NCI-H146 (cell line): ENCODE data around the gene TRMT2B.
"Not testable (repeated sequence)": the region's sequence is repeated elsewhere in the genome, so short reads cannot be mapped to it uniquely, and the experiment has no call there.

Experiments used
- DNase-seq: peaks from one replicate; lab custom pipeline; 2025; lab: John Stamatoyannopoulos, UW

The TRMT2B gene

DNA sequence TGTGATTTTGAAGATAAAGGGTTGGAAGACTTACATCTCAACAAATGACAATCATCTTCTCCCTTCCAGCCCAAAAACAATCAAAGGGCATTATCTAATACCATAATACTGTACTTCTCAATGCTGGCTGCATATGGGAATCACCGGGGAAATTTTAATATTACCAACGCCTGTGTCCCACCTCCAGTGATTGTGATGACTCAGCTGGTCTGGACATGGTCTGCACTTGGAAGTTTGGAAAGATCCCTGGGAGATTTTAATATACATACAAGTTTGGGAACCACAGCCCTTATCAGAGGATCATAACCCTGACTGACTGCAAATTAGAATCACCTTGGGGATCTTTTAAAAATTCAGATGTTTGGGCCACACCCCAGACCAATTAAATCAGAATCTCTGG is 52.5 kb downstream of the TRMT2B start:
- no peak for DNase-seq

DNA sequence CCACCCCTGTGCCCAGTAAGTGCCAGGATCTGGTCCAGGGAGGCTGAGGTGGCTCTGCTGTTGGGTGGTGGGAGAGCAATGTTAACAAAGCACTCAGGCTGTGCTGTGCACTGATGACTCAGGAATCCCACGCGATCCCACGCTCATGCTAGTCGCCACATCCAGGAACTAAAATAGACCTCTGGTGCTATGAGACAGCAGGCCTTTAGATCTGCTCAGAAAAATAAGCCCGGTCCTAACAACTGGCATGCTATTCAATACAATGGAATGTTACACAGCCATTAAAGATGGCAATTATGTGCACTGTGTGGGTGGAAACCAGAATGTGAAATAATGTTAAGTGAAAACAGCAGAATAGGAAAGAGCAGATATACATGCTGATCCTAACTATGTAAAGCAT is 56.4 kb downstream of the TRMT2B start:
- DNase-seq: no peak

DNA sequence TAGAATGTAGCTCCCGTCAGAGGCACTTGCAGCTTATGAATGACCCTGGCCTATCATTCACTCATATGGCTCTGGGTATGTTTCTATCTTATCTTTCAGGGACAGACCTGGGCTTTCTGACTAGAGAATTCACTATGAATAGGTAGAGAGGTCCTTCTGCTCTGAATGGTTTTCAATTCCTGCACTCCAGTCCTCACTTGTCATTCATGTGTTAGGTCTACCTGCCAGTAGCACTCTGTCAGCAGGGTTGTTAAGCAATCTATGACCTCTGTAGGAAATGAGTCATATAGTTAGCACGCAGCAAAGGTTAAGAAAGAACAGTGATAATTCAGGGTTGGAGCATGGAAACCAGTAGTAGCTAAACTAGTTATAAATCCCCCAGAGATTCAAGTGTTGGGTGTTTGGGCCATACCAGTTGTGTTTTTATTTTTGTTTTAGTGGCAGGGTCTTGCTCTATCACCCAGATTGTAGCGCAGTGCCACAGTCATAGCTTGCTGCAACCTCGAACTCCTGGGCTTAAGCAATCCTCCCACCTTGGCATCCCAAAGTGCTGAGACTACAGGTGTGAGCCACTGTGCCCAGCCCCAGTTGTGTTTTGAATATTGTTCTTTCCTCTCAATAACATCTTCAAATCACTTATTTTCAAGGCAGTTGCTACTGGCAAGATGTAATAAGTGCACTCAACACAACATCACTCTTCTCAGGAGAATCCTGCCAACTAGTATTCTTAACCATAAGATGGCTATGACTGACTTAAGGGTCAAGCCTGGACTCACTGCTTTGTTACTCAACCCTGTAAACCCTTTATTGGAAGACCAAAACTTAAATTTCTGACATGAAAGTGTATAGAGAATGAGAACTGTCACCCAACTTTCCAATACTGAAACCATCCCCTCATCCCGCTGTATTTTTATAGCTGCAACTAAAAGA is 57.3 kb downstream of the TRMT2B start:
- DNase-seq: no peak

DNA sequence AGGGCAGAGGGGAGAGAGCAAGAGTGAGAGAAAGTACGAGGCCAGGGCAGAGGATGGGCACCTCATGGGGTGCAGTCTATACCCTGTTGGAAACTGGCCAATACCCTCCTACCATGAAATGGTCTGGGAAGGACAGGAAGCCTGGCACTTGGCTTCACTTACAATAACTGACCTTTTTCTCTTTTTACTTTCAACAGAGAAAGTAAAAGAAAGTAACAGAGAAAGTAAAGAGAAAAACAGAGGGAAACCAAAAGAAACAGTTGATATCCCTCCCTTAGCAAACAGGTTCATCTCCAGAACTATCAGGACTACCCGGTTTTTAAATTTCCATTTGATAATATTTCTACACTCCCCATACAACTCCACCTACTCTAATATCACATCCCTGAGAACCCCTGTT is 61.8 kb downstream of the TRMT2B start:
- no peak for DNase-seq

DNA sequence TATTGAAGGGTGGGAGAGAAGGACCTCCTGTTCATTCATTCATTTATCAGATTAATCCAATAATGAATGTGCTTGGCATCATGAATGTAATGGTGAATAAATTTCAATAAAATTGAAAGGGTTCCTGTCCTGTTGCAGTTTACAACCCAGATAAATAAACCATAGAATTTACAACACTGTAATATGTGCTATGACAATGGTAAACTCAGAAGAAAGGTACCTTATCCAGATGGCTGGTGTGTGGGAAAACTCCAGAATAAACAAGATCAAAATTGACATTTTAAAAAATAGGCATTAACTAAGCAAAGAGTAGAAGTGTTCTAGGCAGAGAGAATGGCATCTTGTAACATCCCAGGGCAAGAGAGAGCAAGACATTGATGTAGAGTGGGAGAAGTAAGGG is 67.1 kb downstream of the TRMT2B start:
- DNase-seq: no peak

DNA sequence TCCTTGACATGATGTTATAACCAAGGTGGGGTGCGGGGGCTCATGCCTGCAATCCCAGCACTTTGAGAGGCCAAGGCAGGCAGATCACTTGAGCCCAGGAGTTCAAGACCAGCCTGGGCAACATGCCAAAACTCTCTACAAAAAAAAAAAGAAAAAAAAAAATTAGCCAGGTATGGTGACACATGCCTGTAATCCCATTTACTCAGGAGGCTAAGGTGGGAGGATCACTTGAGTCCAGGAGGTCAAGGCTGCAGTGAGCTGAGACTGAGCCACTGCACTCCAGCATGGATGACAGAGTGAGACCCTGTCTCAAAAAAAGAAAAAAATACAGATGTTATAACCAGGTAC is 70.4 kb downstream of the TRMT2B start:
- not testable (repeated sequence) for DNase-seq

DNA sequence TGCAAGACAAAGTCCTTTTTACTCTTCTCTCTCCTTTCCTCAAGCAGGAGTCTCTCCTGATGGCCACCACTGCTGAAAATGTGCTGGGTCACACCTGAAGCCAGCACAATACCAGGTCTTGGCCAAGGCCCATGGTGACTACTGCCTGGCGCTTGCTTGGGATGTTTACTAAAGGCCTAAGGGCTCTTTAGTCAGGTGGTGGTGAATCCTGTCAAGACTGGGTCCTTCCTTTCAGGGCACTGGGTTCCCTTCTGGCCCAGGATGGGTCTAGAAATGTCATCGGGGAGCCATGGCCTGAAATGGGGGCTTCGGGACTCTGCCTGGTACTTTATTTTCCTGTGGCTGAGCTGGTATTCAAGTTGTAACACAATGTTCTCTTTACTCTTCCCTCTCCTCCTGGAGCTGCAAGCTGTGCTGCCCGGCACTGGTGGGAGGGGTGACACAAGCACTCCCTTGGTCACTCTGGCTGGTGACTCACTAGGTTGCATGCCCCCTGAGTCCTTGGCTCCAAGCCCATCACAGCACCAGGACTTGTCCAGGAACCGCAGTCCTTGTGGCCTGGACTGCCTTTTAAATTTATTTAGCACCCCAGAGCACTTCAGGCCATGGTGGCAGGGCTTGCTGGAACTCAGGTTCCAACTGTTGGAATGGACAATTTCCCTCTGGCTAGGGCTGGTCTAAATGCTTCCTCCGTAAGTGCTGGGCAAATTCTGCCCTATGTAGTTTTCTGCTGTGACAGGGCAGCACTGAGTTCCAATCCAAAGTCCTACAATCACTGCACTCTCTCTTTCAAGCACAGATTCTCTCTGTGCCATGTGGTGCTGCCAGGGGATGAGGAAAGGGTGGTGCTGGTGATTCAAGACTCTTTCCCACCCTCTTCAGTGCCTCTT is 71.1 kb downstream of the TRMT2B start:
- DNase-seq: no peak

DNA sequence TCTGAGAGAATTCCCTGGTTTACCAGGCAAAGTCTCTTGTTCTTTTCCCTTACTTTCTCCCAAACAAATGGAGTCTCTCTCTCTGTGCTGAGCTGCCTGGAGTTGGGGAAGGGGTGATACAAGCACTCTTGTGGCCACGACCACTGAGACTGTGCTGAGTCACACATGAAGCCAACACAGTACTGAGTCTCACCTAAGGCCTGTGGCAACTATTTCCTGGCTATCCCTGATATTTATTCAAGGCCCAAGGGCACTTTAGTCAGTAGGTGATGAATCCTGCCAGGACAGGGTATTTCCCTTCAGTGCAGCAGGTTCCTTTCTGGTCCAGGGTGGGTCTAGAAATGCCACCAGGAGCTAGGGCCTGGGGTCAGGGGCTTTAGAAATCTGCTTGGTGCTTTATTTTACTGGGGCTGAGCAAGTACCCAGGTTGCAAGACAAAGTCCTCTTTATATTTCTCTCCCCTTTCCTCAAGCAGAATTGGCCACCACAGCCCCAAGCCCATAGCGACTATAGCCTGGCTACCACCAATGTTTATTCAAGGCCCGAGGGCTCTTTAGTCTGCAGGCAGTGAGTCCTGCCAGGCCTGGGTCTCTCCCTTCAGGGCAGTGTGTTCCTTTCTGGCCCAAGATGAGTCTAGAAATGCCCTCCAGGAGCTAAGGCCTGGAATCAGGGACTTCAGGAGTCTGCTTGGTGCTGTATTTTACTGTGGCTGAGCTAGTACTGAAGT is 71.9 kb downstream of the TRMT2B start:
- no peak for DNase-seq

DNA sequence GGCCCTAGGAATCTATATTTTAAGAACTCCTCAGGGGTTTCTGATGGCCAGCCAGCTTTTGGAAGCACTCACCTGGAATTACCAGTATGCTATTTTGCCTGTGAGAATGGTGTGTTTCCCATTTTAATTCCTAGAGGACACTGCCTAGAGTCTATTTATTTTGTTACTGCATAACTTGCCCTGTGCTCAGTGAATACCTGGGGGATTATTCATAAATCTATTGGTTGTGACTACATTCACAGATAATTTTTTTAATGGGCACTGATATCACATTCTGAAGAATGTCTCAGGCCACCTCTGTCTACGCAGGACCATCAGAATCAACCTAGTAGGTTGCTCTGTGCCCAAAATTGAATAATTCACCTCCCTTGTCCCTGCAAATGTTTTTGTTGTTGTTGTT is 75.7 kb downstream of the TRMT2B start:
- no peak for DNase-seq

DNA sequence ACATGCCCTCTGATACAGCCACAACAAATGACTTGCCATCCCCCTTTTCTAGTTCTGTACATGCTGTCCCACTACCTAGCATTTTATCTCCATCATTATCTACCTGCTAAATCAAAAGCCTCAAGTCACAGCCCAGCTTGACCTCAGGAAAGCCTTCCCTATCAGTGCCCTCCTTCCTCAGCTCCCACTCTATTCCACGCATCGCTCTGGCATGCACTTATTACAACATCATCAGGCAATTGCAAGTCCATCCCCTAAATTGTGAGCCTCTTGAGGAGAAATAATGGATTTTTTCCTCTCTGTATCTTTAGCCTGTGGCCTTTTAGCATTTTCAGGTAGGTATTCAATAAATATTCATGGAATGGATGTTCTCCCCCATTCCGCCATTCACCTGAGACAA is 76.7 kb downstream of the TRMT2B start:
- DNase-seq: no peak

DNA sequence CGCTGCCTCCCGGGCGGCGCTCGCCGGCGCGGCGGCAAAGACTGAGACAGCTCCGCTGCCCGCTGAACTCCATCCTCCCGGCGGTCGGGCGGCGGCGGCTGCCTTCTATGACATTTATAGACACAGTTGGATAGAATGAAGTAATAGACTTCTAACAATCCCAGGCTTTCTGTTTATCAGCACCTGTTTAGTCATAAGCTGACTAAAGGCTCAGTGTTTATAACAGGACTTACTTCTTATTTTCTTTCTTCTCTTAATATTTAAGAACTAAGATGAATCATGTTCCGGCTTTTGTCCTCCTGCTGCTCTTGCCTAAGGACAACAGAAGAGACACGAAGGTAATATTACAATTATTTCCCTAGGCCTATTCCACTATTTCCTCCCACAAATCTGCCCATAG is 78.5 kb downstream of the TRMT2B start:
- no peak for DNase-seq

DNA sequence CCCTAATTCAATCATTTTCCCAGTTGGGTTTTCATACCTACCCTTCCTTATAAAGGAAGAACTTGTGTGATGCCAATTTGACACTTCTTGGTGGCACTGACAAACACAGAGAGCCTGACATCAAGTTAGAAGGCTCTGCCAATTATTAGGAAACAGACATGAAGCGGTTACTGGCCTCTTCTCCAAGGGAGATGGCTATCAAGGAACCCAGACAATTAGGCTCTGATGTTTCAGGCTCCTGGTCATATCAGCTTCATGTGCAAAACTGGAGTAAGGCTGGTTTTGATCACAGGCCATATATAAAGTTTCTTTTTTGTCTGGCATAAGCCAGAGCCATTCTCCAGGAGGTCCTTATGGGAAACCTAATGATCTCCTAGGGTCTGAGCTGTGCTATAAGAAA is 82.0 kb downstream of the TRMT2B start:
- DNase-seq: no peak

DNA sequence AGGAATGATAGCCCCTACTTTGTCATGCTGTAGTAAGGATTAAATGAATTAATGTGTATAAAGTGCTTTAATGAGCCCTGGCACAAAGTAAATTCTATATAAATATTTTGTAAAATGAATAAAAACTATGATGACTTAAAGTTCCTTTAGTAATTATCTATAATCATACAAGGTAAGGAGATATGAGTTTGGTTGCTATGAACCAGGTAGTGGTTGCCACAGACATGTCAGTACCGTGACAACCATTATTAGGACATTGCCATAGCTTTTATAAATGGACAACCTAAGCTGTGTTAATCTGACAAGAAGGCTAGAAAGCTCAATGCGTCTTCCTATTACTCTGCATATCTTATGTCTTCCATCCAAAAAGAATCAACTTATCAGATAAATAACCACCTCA is 82.5 kb downstream of the TRMT2B start, which contains the start of gene ARL13A:
Gene ARL13A (plus strand): TSS at position 301 of the 400 bp plus-strand sequence. CDS start 3,982 bp downstream, outside the sequence.
- DNase-seq: no peak

DNA sequence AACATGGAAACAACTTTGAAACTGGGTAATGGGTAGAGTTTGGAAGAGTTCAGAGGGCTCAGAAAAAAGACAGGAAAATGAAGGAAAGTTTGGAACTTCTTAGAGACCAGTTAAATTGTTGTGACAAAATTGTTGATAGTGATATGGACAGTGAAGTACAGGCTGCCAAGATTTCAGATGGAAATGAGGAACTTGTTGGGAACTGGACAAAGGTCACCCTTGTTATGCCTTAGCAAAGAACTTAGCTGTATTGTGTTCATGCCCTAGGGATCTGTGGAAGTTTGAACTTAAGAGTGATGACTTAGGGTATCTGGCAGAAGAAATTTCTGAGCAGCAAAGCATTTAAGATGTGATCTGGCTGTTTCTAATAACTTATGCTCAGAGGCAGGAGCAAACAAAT is 87.5 kb downstream of the TRMT2B start:
- no peak for DNase-seq

DNA sequence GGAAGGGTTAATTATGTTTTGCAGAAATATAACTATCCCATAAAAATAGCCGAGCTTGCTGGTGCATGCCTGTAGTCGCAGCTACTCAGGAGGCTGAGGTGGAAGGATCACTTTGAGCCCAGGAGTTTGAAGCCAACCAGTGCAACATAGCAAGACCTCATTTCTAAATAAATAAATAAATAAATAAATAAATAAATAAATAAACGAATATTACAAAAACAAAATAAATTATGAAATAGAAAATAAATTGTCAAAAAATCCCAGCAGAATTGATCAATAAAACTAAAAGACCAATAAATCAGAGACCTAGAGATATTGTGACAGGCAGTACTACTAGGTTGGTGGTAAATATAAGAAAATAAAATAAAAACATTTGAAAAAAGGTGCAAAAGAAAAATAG is 89.1 kb downstream of the TRMT2B start:
- DNase-seq: no peak
